ENCODE results near the gene PDIA6. TPM values are rescaled to one million over a fixed set of nuclear protein-coding genes. Genes with fewer than 3 reads are reported as not detected.

The PDIA6 gene
- total RNA-seq, 1 donor from 2014 or later: 85.8 TPM

DNA sequence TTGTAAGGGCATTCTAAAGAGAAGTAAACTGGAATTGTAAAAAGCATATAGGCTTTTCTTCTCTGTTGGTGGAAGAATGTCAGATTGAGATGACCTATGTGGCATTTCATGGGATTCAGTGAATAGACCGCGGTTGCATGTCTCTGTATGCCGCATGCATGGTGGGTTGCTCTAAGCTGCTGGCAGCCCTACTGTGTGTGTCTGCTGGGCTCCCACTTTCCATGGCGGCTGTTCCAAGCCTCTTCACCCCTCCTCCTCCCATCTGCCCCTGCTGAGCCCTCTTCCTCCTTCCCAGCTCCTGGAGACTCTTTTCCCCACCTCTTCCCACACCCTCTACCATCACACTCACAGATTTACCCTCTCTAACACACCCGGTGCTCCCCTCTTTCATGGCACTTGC lies 78.6 kb downstream of the PDIA6 start:
- TF ChIP-seq, protein P1, sequence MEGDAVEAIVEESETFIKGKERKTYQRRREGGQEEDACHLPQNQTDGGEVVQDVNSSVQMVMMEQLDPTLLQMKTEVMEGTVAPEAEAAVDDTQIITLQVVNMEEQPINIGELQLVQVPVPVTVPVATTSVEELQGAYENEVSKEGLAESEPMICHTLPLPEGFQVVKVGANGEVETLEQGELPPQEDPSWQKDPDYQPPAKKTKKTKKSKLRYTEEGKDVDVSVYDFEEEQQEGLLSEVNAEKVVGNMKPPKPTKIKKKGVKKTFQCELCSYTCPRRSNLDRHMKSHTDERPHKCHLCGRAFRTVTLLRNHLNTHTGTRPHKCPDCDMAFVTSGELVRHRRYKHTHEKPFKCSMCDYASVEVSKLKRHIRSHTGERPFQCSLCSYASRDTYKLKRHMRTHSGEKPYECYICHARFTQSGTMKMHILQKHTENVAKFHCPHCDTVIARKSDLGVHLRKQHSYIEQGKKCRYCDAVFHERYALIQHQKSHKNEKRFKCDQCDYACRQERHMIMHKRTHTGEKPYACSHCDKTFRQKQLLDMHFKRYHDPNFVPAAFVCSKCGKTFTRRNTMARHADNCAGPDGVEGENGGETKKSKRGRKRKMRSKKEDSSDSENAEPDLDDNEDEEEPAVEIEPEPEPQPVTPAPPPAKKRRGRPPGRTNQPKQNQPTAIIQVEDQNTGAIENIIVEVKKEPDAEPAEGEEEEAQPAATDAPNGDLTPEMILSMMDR (IDR thresholded peaks at IDR 0.05; ENCODE audit: partially characterized antibody, unreplicated experiment): no peak
- no peaks in the 10 kb centered on the region for H3K36me3 Mint-ChIP-seq (ENCODE audit: unreplicated experiment)
- no peaks in the 10 kb centered on the region for H3K27me3 Mint-ChIP-seq (ENCODE audit: unreplicated experiment)
- H3K9me3 Mint-ChIP-seq (ENCODE audit: unreplicated experiment): peaks cover 1% of the 10 kb centered on the region
- no peaks in the 10 kb centered on the region for H3K4me1 Mint-ChIP-seq (ENCODE audit: low read depth, unreplicated experiment)
- DNase-seq: no peak
- no peak overlapping the region for H3K4me3 Mint-ChIP-seq (ENCODE audit: unreplicated experiment)
- no peak overlapping the region for H3K27ac Mint-ChIP-seq (ENCODE audit: unreplicated experiment)

DNA sequence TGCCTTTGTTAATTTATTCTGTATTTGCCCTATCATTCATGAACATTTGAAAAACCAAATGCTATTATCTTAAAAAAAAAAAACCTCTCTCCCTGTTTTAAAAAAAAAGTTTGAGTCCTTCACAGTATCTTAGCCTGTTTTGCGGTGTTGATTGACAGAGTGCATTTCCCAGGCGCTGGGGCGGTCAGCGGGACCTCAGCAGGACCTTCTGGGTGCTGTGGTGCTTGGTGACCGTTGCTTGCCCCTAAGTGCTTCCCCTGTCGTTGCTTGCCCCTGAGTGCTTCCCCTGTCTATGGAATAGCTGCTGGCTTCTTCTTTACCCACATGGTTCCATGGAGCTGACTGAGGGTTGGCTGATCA lies 79.0 kb downstream of the PDIA6 start:
- TF ChIP-seq, protein P1 (IDR thresholded peaks at IDR 0.05; ENCODE audit: partially characterized antibody, unreplicated experiment): no peak
- Mint-ChIP-seq H3K27ac (ENCODE audit: unreplicated experiment) (no peak overlapping the region), H3K9me3 (ENCODE audit: unreplicated experiment) (peaks cover 1% of the 10 kb centered on the region), H3K4me1 (ENCODE audit: low read depth, unreplicated experiment) (no peaks in the 10 kb centered on the region), H3K36me3 (ENCODE audit: unreplicated experiment) (no peaks in the 10 kb centered on the region), H3K27me3 (ENCODE audit: unreplicated experiment) (no peaks in the 10 kb centered on the region), H3K4me3 (ENCODE audit: unreplicated experiment) (no peak overlapping the region)
- no peak for DNase-seq

Other genes with a start within 250 kb of the PDIA6 start
- gene NOL10, start 122.8 kb downstream of the PDIA6 start, total RNA-seq (ENCODE audit: unreplicated experiment): 14.8 TPM
- gene ATP6V1C2, start 91.2 kb downstream of the PDIA6 start, total RNA-seq (ENCODE audit: unreplicated experiment): not detected
- 7.7 TPM for gene KCNF1, start 99.1 kb upstream of the PDIA6 start, total RNA-seq (ENCODE audit: unreplicated experiment)